ENCODE data around the gene KRTAP5-2.

DNA sequence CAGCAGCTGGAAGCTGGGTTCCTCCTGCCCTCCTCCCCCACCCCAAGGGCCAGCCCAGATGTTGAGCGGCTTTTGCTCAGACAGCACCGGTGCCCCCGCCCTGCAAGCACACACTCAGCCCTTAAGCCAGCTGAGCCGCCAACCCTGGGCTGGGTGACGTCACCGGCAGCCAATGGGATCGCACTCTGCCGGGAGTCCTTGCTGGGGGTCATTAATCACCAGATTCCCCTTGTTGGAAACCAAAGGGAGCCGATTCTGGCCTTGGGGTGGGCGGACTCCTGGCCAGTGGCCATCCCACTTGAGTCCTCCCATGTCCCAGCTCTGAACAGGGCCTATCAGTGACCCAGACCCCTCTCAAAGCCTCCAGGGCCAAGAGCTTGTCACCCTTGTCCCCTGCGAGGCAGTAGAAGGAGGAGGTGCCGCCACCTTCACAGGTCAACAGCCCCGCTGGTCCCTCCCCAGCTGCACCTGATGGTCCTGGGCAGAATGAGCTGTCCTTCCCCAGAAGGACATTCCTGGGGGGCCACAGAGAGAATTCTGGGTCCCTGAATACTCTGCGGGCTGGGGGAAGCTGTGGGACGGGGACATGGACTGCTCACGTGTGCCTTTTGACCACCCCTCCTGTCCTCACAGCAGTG is 33.4 kb downstream of the KRTAP5-2 start:
- TF ChIP-seq CTCF (IDR thresholded peaks at IDR 0.05) = peak in 1 of 7 experiments; percentile 16
- peak in 1 of 3 donors; percentile 10 for TF ChIP-seq POLR2A (IDR thresholded peaks at IDR 0.05)
